Measurements from ENCODE around the gene LSM14B.

DNA sequence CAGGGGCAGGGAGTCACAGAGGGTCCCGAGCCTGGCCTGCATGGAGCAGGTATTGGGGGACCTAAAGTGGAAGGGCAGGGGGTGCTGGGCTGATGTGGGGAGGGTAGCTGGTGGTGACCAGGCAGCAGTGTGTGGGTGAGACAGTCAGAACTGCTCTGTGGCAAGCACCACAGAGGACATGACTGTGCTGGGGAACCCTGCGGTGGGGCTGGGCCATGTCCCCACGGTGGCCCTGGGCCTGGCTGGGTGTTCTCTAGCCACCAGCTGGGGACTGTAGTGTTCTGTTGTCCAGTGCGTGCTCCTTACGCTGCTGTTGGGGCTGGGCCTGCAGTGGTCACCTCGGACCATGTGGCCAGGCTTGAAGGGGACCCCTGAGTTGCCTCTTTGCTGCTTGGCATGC lies 24.9 kb downstream of the LSM14B start:
- TF ChIP-seq, protein P1, sequence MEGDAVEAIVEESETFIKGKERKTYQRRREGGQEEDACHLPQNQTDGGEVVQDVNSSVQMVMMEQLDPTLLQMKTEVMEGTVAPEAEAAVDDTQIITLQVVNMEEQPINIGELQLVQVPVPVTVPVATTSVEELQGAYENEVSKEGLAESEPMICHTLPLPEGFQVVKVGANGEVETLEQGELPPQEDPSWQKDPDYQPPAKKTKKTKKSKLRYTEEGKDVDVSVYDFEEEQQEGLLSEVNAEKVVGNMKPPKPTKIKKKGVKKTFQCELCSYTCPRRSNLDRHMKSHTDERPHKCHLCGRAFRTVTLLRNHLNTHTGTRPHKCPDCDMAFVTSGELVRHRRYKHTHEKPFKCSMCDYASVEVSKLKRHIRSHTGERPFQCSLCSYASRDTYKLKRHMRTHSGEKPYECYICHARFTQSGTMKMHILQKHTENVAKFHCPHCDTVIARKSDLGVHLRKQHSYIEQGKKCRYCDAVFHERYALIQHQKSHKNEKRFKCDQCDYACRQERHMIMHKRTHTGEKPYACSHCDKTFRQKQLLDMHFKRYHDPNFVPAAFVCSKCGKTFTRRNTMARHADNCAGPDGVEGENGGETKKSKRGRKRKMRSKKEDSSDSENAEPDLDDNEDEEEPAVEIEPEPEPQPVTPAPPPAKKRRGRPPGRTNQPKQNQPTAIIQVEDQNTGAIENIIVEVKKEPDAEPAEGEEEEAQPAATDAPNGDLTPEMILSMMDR (IDR thresholded peaks at IDR 0.05): no peak
- TF ChIP-seq USF2 (CRISPR knock-in tag; IDR thresholded peaks at IDR 0.05) (no peak), ZNF121 (CRISPR knock-in tag; IDR thresholded peaks at IDR 0.05) (no peak)
